Measurements from ENCODE around the gene APLP2. TPM values are rescaled to one million over a fixed set of nuclear protein-coding genes. Genes with fewer than 3 reads are reported as not detected.

Gene APLP2
- total RNA-seq, 1 donor = 724 TPM

GRCh38 chr11:130112071-130112830 lies 42.6 kb downstream of the APLP2 start:
- DNase-seq (ENCODE audit: low read depth) = no peak
- H3K4me3 ChIP-seq (ENCODE audit: low read depth, low read length) = no peak overlapping the region
- TF ChIP-seq, protein P1, sequence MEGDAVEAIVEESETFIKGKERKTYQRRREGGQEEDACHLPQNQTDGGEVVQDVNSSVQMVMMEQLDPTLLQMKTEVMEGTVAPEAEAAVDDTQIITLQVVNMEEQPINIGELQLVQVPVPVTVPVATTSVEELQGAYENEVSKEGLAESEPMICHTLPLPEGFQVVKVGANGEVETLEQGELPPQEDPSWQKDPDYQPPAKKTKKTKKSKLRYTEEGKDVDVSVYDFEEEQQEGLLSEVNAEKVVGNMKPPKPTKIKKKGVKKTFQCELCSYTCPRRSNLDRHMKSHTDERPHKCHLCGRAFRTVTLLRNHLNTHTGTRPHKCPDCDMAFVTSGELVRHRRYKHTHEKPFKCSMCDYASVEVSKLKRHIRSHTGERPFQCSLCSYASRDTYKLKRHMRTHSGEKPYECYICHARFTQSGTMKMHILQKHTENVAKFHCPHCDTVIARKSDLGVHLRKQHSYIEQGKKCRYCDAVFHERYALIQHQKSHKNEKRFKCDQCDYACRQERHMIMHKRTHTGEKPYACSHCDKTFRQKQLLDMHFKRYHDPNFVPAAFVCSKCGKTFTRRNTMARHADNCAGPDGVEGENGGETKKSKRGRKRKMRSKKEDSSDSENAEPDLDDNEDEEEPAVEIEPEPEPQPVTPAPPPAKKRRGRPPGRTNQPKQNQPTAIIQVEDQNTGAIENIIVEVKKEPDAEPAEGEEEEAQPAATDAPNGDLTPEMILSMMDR (IDR thresholded peaks at IDR 0.05; ENCODE audit: insufficient read depth, low read length) = no peak

DNA sequence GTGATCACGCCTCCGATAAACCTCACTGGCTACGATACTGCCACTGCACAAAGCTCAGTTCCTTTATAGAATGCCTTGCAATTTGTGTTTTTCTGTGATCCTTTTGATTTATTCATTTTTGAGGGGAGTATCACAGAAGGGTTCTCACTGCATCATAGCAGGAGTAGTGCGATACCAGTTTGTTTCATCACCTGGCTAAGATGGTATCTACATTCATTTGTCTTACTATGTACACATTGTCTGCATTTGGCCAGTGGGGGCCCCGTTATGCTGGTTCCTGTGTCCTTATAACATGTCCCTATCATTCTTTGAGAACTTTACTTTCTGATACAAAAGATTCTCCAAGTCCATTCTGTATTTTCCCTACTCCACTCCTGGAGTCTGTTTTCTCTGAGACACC lies 44.6 kb downstream of the APLP2 start:
- TF ChIP-seq, protein P1 (IDR thresholded peaks at IDR 0.05; ENCODE audit: insufficient read depth, low read length) = no peak
- no peak overlapping the region for H3K4me3 ChIP-seq (ENCODE audit: low read depth, low read length)
- no peak for DNase-seq (ENCODE audit: low read depth)

- no peak overlapping the region for H3K4me3 ChIP-seq (ENCODE audit: low read depth, low read length)
- DNase-seq (ENCODE audit: low read depth) = no peak
- TF ChIP-seq, protein P1 (IDR thresholded peaks at IDR 0.05; ENCODE audit: insufficient read depth, low read length) = no peak
Observed at GRCh38 chr11:130114726-130115125, 45.0 kb downstream of the APLP2 start.

DNA sequence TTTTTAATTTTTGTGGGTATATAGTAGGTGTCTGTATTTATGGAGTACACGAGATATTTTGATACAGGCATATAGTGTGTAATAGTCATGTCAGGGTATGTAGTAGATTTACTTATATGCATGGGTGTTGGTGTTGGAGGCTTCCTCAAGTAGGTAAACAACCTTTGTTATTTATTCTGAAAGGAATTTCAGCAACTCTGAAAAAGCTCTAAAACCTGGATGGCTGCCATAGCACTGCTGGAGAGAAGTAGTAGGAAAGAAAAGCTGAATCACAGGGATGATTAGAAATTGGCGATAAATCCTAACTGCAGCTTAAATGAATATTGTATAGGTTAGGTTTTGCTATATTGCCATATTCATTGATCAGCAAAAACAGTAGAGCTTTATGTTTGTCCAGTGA lies 45.5 kb downstream of the APLP2 start:
- DNase-seq (ENCODE audit: low read depth) = peak; percentile 72
- TF ChIP-seq, protein P1 (IDR thresholded peaks at IDR 0.05; ENCODE audit: insufficient read depth, low read length) = no peak
- H3K4me3 ChIP-seq (ENCODE audit: low read depth, low read length) = no peak overlapping the region

- DNase-seq (ENCODE audit: low read depth) = no peak
- TF ChIP-seq, protein P1 (IDR thresholded peaks at IDR 0.05; ENCODE audit: insufficient read depth, low read length) = no peak
- H3K4me3 ChIP-seq (ENCODE audit: low read depth, low read length) = no peak overlapping the region
Observed at GRCh38 chr11:130118165-130118564, 48.5 kb downstream of the APLP2 start.

DNA sequence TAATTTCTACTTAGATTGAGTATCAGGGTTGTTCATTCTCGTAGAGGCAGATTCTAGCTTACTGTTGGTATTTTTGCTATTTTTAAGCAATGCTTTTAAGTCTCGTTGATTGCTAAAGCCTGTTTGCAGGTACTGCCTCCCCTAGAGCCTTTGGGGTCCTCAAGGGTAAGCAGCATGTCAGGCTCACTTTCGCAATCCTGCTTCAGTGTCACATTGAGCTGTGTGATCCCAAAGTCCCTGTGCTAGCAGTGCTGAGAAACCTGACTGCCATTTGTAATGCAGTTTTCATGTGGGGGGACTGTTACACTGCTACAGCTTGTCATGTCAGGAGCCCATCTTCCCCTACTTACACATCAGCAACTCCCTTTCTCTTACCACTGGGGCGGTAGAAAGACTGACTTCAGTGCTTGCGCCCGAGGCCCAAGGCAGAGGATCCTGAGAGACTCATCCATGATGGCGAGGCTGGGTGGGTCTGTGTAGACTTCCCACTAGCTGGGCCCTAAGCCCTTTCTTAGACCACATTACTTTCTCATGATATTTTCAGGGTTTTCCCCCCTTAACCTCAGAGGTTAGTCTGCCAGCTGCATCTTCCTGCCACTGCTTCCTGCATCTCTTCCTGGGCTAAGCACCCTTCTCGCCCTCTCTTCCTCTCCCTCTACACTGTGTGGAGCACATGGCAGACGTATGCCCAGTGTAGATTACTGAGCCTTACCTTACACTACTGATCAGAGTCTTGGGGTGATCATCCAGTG lies 49.1 kb downstream of the APLP2 start:
- H3K4me3 ChIP-seq (ENCODE audit: low read depth, low read length) = no peak overlapping the region

More for the DNA sequence above, 49.1 kb downstream of the APLP2 start:
- DNase-seq (ENCODE audit: low read depth) = no peak
- TF ChIP-seq, protein P1 (IDR thresholded peaks at IDR 0.05; ENCODE audit: insufficient read depth, low read length) = no peak

Measured in fibroblast of the aortic adventitia (primary cell).